ENCODE results near the gene LEMD3. TPM values are rescaled to one million over a fixed set of nuclear protein-coding genes. Genes with fewer than 3 reads are reported as not detected.
"Not testable (repeated sequence)": the region's sequence is repeated elsewhere in the genome, so short reads cannot be mapped to it uniquely, and the experiment has no call there.

The LEMD3 gene
- total RNA-seq, 2 experiments from 2014 or later, result 35.9 to 36.1 TPM

DNA sequence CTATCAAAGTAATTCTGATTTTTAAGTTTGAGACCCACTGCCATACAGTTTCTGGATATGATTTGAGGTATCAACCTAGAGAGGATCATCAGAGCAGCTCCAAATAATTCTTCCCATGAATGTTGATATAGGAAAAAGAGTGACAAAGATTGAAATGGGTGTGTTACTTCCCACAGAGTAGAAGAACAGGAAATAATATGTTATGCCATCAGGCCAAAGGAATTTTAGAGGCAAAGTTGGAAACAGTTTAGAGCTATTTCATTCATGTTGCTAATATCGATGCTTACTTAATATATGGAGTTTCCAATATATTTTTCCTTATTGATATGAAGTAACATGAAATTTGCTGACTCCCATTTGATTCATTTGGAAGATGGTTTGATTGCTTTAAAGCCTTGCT is 100.2 kb downstream of the LEMD3 start:
- ChIA-PET POLR2A (no interaction called here), CTCF (no interaction called here)
- Mint-ChIP-seq H3K27me3 (ENCODE audit: low read depth) (peaks cover 25% of the 10 kb centered on the region), H3K27ac (no peak overlapping the region), H3K36me3 (ENCODE audit: low read depth) (no peaks in the 10 kb centered on the region), H3K4me3 (no peak overlapping the region), H3K9me3 (ENCODE audit: insufficient read depth) (no peaks in the 10 kb centered on the region), H3K4me1 (ENCODE audit: low read depth) (no peaks in the 10 kb centered on the region)
- ATAC-seq, result no peak
- DNase-seq, result no peak

DNA sequence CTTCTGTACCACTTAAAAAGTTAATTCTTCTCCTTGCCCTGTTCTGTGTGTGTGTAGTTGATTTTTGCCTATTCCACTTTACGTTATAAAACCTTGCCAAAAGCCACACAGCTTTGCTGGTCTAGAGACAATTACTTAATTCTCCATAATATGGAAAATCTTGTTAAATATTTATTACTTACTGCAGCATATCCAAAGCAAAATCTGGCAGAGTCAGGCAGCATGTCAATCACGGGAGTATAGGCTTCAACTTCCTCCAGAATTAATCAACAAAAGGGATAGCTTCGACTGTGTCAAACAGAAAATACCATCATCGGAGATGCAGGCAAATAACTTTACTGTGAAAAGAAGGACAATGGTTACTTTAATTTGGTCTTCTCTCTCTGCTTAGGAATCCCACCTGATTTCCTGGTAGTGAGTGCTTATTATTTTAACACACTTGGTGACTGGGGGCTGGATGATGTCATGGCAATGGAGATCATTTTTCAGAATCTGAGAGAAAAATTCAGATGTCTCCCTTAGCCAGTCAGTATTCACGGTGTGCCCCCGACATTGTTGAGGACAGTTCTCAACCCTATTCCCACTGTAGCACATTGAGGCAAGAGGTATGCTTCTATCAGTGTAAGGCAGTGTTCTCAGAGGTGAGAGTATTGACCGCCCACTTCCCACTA is 105.4 kb downstream of the LEMD3 start:
- no peak for ATAC-seq
- ChIA-PET POLR2A (no interaction called here), CTCF (no interaction called here)
- H3K4me3 Mint-ChIP-seq, result no peak overlapping the region
- H3K4me1 Mint-ChIP-seq (ENCODE audit: low read depth), result peaks cover 6% of the 10 kb centered on the region
- H3K27ac Mint-ChIP-seq, result no peak overlapping the region
- no peaks in the 10 kb centered on the region for H3K9me3 Mint-ChIP-seq (ENCODE audit: insufficient read depth)
- H3K36me3 Mint-ChIP-seq (ENCODE audit: low read depth), result no peaks in the 10 kb centered on the region
- DNase-seq, result no peak
- peaks cover 40% of the 10 kb centered on the region for H3K27me3 Mint-ChIP-seq (ENCODE audit: low read depth)

DNA sequence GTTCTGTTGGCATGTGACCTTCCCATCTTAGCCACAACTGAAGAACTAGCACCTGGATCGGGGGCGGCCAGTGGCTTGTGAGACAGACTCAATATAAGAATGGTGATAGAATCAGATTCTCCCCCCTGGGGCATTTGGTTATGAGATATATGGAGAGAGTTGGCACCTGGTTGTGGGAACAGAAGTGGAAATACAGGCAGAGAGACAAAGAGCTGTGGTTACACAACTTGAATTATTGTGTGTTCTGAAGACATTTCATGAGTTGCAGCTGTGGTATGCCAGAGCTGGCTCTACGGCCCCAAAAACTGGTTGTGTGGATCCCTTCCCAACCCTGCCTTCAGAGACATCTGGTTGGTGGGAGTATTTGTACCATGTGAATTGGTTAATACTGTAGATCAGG is 106.2 kb downstream of the LEMD3 start:
- Mint-ChIP-seq H3K36me3 (ENCODE audit: low read depth) (no peaks in the 10 kb centered on the region), H3K27ac (no peak overlapping the region), H3K9me3 (ENCODE audit: insufficient read depth) (no peaks in the 10 kb centered on the region), H3K4me3 (no peak overlapping the region), H3K4me1 (ENCODE audit: low read depth) (peaks cover 6% of the 10 kb centered on the region), H3K27me3 (ENCODE audit: low read depth) (peaks cover 45% of the 10 kb centered on the region)
- ATAC-seq (no peak), DNase-seq (no peak)
- CTCF ChIA-PET, result no interaction called here
- POLR2A ChIA-PET, result no interaction called here

DNA sequence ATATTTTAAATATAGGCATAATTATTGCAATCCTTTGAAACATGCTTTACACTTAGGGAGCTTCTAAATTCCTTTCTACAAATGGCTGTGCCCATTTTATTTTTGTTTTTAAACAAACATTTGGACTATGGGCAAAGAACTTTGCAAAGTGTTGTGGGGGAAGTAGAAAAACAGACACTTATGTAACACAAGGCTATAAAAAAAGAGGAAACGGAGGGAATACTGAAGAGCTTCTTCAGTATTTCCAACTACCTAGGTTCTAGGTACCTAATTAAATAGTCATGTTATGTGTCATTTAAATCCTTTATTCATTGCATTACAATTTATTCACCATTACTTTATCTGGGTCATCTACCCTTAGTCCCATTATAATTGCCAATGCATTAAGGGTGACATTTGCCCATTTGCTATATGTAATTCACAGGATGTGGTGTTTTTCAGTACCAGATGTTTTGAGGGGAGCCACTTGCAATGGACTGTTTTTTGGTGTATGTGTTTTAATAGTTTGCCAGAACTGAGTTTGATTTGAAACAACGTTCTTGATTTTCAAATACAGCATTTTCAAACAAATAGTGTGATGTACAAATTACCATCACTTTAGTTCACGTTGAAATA is 107.6 kb downstream of the LEMD3 start:
- ChIA-PET POLR2A (no interaction called here), CTCF (no interaction called here)

DNA sequence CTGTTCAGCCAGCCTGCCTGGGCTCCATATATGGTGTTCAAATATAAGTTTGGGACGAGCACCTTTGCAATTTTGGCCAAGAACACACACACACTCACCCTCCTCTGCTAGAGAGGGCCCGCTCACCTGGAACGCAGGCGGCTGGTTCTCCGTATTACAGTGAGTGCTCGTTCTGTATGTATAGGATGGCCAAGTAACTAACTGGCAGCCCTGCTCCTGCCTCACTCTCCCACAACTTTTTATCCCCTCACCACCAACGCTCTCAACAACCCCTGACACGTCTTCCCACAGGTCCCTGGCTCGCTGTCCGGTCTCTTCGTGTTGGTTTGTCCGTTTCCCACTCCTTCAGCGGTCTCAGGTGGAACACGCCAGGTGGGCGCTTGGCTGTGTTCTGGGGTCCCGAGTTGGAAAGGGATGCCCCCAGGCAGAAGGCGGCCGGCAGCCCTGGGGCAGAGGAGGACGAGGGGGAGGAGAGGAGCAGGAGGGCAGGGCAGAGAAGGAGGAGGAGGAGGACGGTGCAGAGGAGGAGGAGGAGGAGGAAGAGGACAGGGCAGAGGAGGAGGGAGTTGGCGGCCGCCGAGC is 108.7 kb downstream of the LEMD3 start:
- Mint-ChIP-seq H3K27ac (no peak overlapping the region), H3K36me3 (ENCODE audit: low read depth) (no peaks in the 10 kb centered on the region), H3K27me3 (ENCODE audit: low read depth) (peaks cover 59% of the 10 kb centered on the region), H3K4me3 (peak overlapping the region; percentile 50), H3K9me3 (ENCODE audit: insufficient read depth) (no peaks in the 10 kb centered on the region), H3K4me1 (ENCODE audit: low read depth) (peaks cover 6% of the 10 kb centered on the region)
- ATAC-seq, result no peak
- ChIA-PET POLR2A (no interaction called here), CTCF (no interaction called here)
- DNase-seq, result no peak

More for the DNA sequence above, 107.6 kb downstream of the LEMD3 start:
- H3K9me3 Mint-ChIP-seq (ENCODE audit: insufficient read depth), result no peaks in the 10 kb centered on the region
- no peak overlapping the region for H3K4me3 Mint-ChIP-seq
- no peak overlapping the region for H3K27ac Mint-ChIP-seq
- peaks cover 6% of the 10 kb centered on the region for H3K4me1 Mint-ChIP-seq (ENCODE audit: low read depth)
- peaks cover 49% of the 10 kb centered on the region for H3K27me3 Mint-ChIP-seq (ENCODE audit: low read depth)
- DNase-seq, result no peak
- no peak for ATAC-seq
- no peaks in the 10 kb centered on the region for H3K36me3 Mint-ChIP-seq (ENCODE audit: low read depth)

DNA sequence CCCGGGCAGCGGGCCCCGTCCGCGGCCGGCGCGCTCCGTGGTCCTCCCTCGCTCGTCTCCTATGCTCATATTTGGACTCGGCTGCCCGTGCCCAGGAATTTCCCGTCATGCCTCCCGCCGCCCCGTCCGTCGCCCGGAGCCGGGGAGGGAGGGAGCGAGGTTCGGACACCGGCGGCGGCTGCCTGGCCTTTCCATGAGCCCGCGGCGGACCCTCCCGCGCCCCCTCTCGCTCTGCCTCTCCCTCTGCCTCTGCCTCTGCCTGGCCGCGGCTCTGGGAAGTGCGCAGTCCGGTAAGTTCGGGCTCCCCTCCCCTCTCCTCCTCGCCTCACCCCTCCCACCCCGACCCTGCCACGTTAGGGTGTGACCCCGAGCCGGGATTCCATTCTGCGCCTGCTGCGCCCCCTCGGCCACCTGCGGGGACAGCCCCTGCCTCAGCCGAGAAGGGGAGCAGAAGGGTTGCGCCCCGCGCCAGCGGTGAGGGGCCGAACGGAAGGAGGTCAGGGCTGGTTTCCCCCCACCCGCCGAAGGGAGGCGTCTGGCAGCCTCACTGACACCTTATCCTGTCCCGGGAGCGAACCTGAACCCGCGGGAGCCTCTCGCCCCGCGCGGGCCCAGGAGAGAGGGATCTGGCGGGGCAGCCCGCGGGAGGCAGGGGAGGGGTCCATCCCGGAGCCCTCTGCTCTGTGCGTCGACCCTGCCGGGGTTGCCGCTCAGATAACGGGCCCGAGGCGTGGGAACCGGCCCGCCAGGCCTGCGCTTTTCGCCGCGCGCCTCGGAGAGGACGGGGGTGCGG is 109.4 kb downstream of the LEMD3 start, which contains the start of gene MSRB3:
Gene MSRB3 (plus strand): TSS at position 108 of the 793 bp plus-strand sequence. CDS start 29,897 bp downstream, outside the sequence.
- Mint-ChIP-seq H3K27ac (no peak within 1 kb of the TSS), H3K27me3 (ENCODE audit: low read depth) (peaks cover 60% of the 10 kb centered on the region), H3K9me3 (ENCODE audit: insufficient read depth) (no peaks in the 10 kb centered on the region), H3K4me3 (peak within 1 kb of the TSS; percentile 60), H3K4me1 (ENCODE audit: low read depth) (peaks cover 6% of the 10 kb centered on the region), H3K36me3 (ENCODE audit: low read depth) (no peaks in the 10 kb centered on the region)
- peak; percentile 28 for DNase-seq
- CTCF ChIA-PET, result no interaction called here
- ATAC-seq, result peak; percentile 75
- POLR2A ChIA-PET, result no interaction called here

DNA sequence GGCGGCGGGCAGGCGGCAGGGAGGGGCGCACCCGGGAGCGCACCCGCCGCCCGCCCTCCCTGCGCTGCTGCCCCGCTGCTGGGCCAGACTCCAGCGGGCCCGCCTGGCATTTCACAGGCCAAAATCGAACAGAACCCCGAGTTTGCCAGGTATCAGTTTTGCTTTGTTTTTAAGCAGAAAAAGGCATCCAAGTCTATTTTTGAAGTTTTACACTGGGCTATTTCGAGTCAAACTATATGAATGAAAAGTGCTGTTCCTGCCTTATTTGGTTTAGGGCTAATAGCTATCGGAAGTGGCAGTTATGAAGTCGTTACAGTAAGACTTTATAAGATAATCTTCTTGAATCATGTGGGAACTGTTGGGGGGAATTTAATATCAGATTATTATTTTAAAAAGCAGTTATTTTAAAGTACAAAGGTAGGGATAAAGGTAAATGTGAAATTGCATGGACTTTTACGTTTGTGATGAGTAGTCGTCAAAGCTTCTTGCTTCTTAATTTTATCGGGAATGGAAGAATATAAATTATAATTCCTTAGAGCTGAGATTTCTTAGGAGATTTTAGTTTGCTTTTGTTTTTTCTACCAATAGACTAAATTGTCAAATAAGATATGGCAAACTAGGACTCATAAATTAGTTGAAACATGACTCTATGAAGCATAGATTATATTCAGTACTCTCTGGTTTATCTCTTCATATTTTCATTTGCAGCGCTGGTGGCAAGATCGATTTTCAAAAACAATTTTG is 110.2 kb downstream of the LEMD3 start:
- CTCF ChIA-PET, result no interaction called here
- ATAC-seq, result no peak

DNA sequence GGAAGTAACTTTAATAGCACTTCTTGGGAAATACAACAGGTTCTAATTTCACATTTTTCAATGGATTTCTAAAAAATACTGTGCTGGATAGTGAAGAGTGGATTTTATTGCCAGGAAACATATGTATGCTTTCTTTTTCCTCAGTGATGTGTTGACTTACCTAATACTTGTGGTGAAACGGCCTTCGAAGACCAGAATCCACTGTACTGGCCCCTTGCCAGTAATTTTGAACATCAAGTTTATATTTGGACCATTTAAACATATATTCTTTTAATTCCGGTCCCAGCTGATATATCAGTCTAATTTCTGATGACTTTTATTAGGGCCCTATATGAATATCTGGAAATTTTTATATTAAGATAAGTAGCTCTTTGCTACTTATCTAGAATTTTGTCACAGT is 110.9 kb downstream of the LEMD3 start:
- POLR2A ChIA-PET, result no interaction called here
- ATAC-seq, result no peak
- CTCF ChIA-PET, result no interaction called here

More for the DNA sequence above, 110.2 kb downstream of the LEMD3 start:
- Mint-ChIP-seq H3K4me3 (peak overlapping the region; percentile 60), H3K36me3 (ENCODE audit: low read depth) (no peaks in the 10 kb centered on the region), H3K27ac (no peak overlapping the region), H3K9me3 (ENCODE audit: insufficient read depth) (no peaks in the 10 kb centered on the region), H3K4me1 (ENCODE audit: low read depth) (peaks cover 6% of the 10 kb centered on the region), H3K27me3 (ENCODE audit: low read depth) (peaks cover 55% of the 10 kb centered on the region)
- POLR2A ChIA-PET, result no interaction called here
- no peak for DNase-seq

DNA sequence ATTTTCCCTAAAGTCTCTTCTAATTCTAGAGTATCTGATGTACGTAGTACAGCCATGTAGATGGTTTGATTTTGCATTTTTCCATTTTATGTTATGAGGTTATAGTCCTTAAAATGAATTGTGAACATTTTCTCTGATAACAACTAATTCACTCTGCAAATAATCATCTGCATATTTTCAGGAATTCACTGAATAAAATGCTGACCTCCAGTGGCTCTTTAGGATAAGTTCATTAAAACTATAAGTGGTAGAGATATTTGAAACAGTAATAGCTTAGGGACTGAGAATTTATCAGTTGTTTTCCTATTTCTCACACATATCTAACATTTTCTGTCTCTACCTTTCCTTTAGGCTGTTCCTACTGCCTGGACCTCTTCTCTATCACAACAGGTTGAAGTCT is 113.5 kb downstream of the LEMD3 start:
- Mint-ChIP-seq H3K27ac (no peak overlapping the region), H3K9me3 (ENCODE audit: insufficient read depth) (no peaks in the 10 kb centered on the region), H3K4me1 (ENCODE audit: low read depth) (peaks cover 6% of the 10 kb centered on the region), H3K27me3 (ENCODE audit: low read depth) (peaks cover 41% of the 10 kb centered on the region), H3K4me3 (no peak overlapping the region), H3K36me3 (ENCODE audit: low read depth) (no peaks in the 10 kb centered on the region)
- no peak for ATAC-seq
- ChIA-PET POLR2A (no interaction called here), CTCF (no interaction called here)
- no peak for DNase-seq

More for the DNA sequence above, 110.9 kb downstream of the LEMD3 start:
- no peak overlapping the region for H3K27ac Mint-ChIP-seq
- H3K36me3 Mint-ChIP-seq (ENCODE audit: low read depth), result no peaks in the 10 kb centered on the region
- H3K9me3 Mint-ChIP-seq (ENCODE audit: insufficient read depth), result no peaks in the 10 kb centered on the region
- H3K4me3 Mint-ChIP-seq, result no peak overlapping the region
- H3K4me1 Mint-ChIP-seq (ENCODE audit: low read depth), result peaks cover 6% of the 10 kb centered on the region
- no peak for DNase-seq
- H3K27me3 Mint-ChIP-seq (ENCODE audit: low read depth), result peaks cover 52% of the 10 kb centered on the region

DNA sequence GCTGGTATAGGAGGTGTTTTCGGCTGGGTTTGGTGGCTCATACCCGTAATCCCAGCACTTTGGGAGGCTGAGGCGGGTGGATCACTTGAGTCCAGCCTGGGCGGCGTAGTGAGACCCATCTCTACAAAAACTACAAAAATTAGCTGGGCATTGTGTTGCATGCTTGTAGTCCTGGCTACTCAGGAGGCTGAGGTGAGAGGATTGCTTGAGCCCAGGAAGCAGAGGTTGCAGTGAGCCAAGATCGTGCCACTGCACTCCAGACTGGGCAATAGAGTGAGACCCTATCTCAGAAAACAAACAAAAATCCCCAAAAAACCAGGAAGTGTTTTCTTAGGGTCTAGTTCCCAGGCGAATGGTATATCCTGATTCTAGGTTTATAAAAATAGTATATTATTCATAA is 116.1 kb downstream of the LEMD3 start:
- H3K27ac Mint-ChIP-seq; H3K9me3 Mint-ChIP-seq (ENCODE audit: insufficient read depth); H3K4me3 Mint-ChIP-seq; DNase-seq; H3K36me3 Mint-ChIP-seq (ENCODE audit: low read depth); CTCF ChIA-PET; ATAC-seq; POLR2A ChIA-PET; H3K4me1 Mint-ChIP-seq (ENCODE audit: low read depth): not testable (repeated sequence)
- peaks cover 27% of the 10 kb centered on the region for H3K27me3 Mint-ChIP-seq (ENCODE audit: low read depth)

DNA sequence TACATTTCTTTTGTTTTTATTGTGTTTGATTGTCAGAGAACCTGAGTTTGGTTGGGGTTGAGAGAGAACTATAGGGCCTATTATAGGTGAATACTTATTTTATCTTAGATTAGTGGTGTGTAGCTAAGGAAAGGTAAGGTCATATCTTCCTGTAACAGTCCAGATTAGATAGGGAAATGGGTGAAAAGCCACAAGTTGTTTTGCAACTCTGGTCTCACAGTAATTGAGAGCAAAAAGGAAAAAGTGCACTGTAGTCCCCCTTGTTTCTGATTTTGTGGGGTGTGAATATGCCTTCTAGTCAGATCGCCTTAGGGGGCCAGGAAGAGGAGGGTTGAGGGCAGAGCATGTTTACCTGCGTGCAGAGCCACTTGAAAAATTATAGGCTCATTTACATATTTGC is 118.0 kb downstream of the LEMD3 start:
- H3K27ac Mint-ChIP-seq, result no peak overlapping the region

More for the DNA sequence above, 118.0 kb downstream of the LEMD3 start:
- DNase-seq (no peak), ATAC-seq (no peak)
- Mint-ChIP-seq H3K4me3 (no peak overlapping the region), H3K27me3 (ENCODE audit: low read depth) (peaks cover 21% of the 10 kb centered on the region), H3K36me3 (ENCODE audit: low read depth) (no peaks in the 10 kb centered on the region), H3K9me3 (ENCODE audit: insufficient read depth) (no peaks in the 10 kb centered on the region), H3K4me1 (ENCODE audit: low read depth) (no peaks in the 10 kb centered on the region)
- POLR2A ChIA-PET, result no interaction called here
- CTCF ChIA-PET, result no interaction called here
